GM12892 (cell line): ENCODE data around the gene CCDC88A.

ENCODE experiments used
- POLR2A ChIP-seq: IDR thresholded peaks from 2 replicates; pipeline ENCODE4 v1.6.1; 2011; ENCODE audit warnings: low read depth, low read length, control low read depth
- POLR2AphosphoS5 ChIP-seq: IDR thresholded peaks from 2 replicates; pipeline ENCODE4 v1.6.1; 2011; ENCODE audit warnings: low read depth, low read length, control low read depth
- TAF1 ChIP-seq: IDR thresholded peaks from 2 replicates; pipeline ENCODE4 v1.6.1; 2011; ENCODE audit warnings: low read depth, mild to moderate bottlenecking, control low read depth, low read length, borderline replicate concordance

GRCh38 chr2:55420871-55421270 is 1.2 kb upstream of the CCDC88A start:
- TF ChIP-seq POLR2A (no peak), TAF1 (no peak), POLR2AphosphoS5 (no peak)
